Endothelial cell of umbilical vein (primary cell): Measurements from ENCODE around the gene SVIP.

ENCODE experiments used
- EZH2 ChIP-seq: IDR thresholded peaks from 2 replicates; pipeline ENCODE4 v1.6.1; 2012; ENCODE audit warnings: borderline replicate concordance, low read depth, mild to moderate bottlenecking, moderate library complexity, low read length, inconsistent platforms; ENCODE audit not compliant: severe bottlenecking
- FOS ChIP-seq: IDR thresholded peaks from 2 replicates; pipeline ENCODE4 v1.6.1; 2011; ENCODE audit warnings: mild to moderate bottlenecking, low read length, moderate library complexity, borderline replicate concordance; ENCODE audit not compliant: insufficient read depth
- POLR2A ChIP-seq: IDR thresholded peaks from 2 replicates; pipeline ENCODE4 v1.6.1; 2012; ENCODE audit warnings: low read depth, mild to moderate bottlenecking, control low read depth, low read length
- POLR2AphosphoS5 ChIP-seq: IDR thresholded peaks from 2 replicates; pipeline ENCODE4 v1.6.1; 2012; ENCODE audit warnings: low read depth, mild to moderate bottlenecking, control low read depth, low read length, moderate library complexity; ENCODE audit not compliant: insufficient read depth
- TF ChIP-seq, protein P1 (sequence below), 2 donors: IDR thresholded peaks; 1 replicate in 1 of 2; 2 replicates in 1 of 2; pipeline ENCODE4 v1.5.1; 2011; ENCODE audit warnings: low read length in 2 of 2, mild to moderate bottlenecking in 2 of 2, moderate library complexity in 2 of 2, control low read depth in 1 of 2, inconsistent platforms in 1 of 2, low read depth in 1 of 2; ENCODE audit not compliant: insufficient read depth in 1 of 2; ENCODE audit errors: extremely low read depth in 1 of 2

GRCh38 chr11:22830082-22830414 lies 447 bp upstream of the SVIP start:
- TF ChIP-seq, protein P1, sequence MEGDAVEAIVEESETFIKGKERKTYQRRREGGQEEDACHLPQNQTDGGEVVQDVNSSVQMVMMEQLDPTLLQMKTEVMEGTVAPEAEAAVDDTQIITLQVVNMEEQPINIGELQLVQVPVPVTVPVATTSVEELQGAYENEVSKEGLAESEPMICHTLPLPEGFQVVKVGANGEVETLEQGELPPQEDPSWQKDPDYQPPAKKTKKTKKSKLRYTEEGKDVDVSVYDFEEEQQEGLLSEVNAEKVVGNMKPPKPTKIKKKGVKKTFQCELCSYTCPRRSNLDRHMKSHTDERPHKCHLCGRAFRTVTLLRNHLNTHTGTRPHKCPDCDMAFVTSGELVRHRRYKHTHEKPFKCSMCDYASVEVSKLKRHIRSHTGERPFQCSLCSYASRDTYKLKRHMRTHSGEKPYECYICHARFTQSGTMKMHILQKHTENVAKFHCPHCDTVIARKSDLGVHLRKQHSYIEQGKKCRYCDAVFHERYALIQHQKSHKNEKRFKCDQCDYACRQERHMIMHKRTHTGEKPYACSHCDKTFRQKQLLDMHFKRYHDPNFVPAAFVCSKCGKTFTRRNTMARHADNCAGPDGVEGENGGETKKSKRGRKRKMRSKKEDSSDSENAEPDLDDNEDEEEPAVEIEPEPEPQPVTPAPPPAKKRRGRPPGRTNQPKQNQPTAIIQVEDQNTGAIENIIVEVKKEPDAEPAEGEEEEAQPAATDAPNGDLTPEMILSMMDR (IDR thresholded peaks at IDR 0.05; ENCODE audit: extremely low read depth in 1 of 2, insufficient read depth in 1 of 2, low read depth in 1 of 2, low read length in 2 of 2): no peak
- TF ChIP-seq POLR2AphosphoS5: no peak
- TF ChIP-seq EZH2: no peak
- TF ChIP-seq POLR2A: no peak
- no peak for TF ChIP-seq FOS
